Panc1 (cell line): ENCODE results near the gene MPPED1. TPM values are rescaled to one million over a fixed set of nuclear protein-coding genes. Genes with fewer than 3 reads are reported as not detected.

ENCODE experiments used
- ATAC-seq: fragments of 200-7000 bp; cut with Tn5 transposase; 2 replicates; pipeline ENCODE4 v1.9.1; 2020; ENCODE audit warnings: mild to moderate bottlenecking, moderate library complexity
- BruUV-seq: library from RNA; stranded (reverse); fragments of 400-500 nt; replicated peaks from 2 replicates; lab custom pipeline; 2021; lab: Mats Ljungman, UMichigan
- CTCF ChIA-PET: fragments of 300-600 bp; sonication (Branson Sonifier 250); formaldehyde crosslinking; loops from one replicate; lab custom pipeline; 2022; ENCODE audit warnings: antibody characterized with exemption; lab: Charles Lee
- POLR2A ChIA-PET: fragments of 300-600 bp; sonication (Branson Sonifier 250); formaldehyde crosslinking; loops from one replicate; lab custom pipeline; 2022; ENCODE audit warnings: antibody characterized with exemption; lab: Charles Lee
- DNase-seq: peaks from one replicate; pipeline ENCODE4 v3.0.0-alpha.2; 2010; ENCODE audit warnings: low read depth, low spot score
- H3K27ac ChIP-seq: 2 replicates; pipeline ENCODE4 v1.5.1; 2011; ENCODE audit warnings: mild to moderate bottlenecking, low read length, inconsistent platforms
- H3K27me3 ChIP-seq: fragments of 200-500 bp; sonication (Bioruptor generic); 2 replicates; pipeline ENCODE4 v1.6.0; 2014; ENCODE audit warnings: low read length, inconsistent platforms; ENCODE audit not compliant: control insufficient read depth, insufficient read depth
- H3K36me3 ChIP-seq: fragments of 200-500 bp; sonication (Bioruptor generic); 2 replicates; pipeline ENCODE4 v1.5.1; 2014; ENCODE audit warnings: inconsistent platforms, mild to moderate bottlenecking, low read length, moderate library complexity; ENCODE audit not compliant: control insufficient read depth, insufficient read depth
- H3K4me1 ChIP-seq: 2 replicates; pipeline ENCODE4 v1.5.1; 2011; ENCODE audit warnings: inconsistent platforms, mild to moderate bottlenecking, low read length, moderate library complexity; ENCODE audit not compliant: control insufficient read depth, insufficient read depth
- H3K4me3 ChIP-seq, 2 experiments: 2 replicates each; pipeline ENCODE4 v1.5.1; 2011 to 2012; ENCODE audit warnings: low read depth in 2 of 2, low read length in 2 of 2, mild to moderate bottlenecking in 2 of 2, inconsistent platforms in 1 of 2, moderate library complexity in 1 of 2
- H3K9me3 ChIP-seq: fragments of 200-500 bp; sonication (Bioruptor generic); 2 replicates; pipeline ENCODE4 v1.5.1; 2014; ENCODE audit warnings: low read depth, mild to moderate bottlenecking, inconsistent platforms, low read length, moderate library complexity; ENCODE audit not compliant: control insufficient read depth, insufficient read depth
- POLR2AphosphoS5 ChIP-seq: IDR thresholded peaks from 2 replicates; pipeline ENCODE4 v1.6.1; 2012; ENCODE audit warnings: mild to moderate bottlenecking, low read depth, low read length, moderate library complexity
- SIN3A ChIP-seq: IDR thresholded peaks from 2 replicates; pipeline ENCODE4 v1.6.1; 2012; ENCODE audit warnings: low read depth, mild to moderate bottlenecking, low read length, moderate library complexity, borderline replicate concordance; ENCODE audit not compliant: insufficient read depth
- TCF7L2 ChIP-seq: IDR thresholded peaks from 2 replicates; pipeline ENCODE4 v1.6.1; 2011; ENCODE audit warnings: mild to moderate bottlenecking, low read depth, low read length, inconsistent platforms
- in situ Hi-C: cut with HindIII; loops from 2 replicates; pipeline ENCODE4 v1.10.0; 2016; ENCODE audit warnings: low sequenced_read_pairs, low pct_unique_long_range_greater_than_20kb
- intact Hi-C: fragments of 100-400 bp; cut with micrococcal nuclease; formaldehyde crosslinking; loops from one replicate; pipeline ENCODE4 v1.10.0; 2022; ENCODE audit not compliant: unreplicated experiment
- total RNA-seq: library from RNA; stranded (reverse); gene quantifications from one replicate; pipeline ENCODE4 v1.2.1, GENCODE V29; 2021; ENCODE audit not compliant: unreplicated experiment
- TF ChIP-seq, protein P1 (sequence below), 2 experiments: IDR thresholded peaks; 2 replicates each; pipeline ENCODE4 v1.6.1; 2011 to 2012; ENCODE audit warnings: low read depth in 2 of 2, control low read depth in 1 of 2, low read length in 1 of 2, mild to moderate bottlenecking in 1 of 2, moderate library complexity in 1 of 2; ENCODE audit not compliant: insufficient read depth in 1 of 2
- TF ChIP-seq, protein P2 (sequence below): fragments of 450-650 bp; IDR thresholded peaks from 2 replicates; pipeline ENCODE4 v1.5.1; 2017; ENCODE audit warnings: mild to moderate bottlenecking

Gene MPPED1
- total RNA-seq, 1 experiment from 2014 or later: not detected

DNA sequence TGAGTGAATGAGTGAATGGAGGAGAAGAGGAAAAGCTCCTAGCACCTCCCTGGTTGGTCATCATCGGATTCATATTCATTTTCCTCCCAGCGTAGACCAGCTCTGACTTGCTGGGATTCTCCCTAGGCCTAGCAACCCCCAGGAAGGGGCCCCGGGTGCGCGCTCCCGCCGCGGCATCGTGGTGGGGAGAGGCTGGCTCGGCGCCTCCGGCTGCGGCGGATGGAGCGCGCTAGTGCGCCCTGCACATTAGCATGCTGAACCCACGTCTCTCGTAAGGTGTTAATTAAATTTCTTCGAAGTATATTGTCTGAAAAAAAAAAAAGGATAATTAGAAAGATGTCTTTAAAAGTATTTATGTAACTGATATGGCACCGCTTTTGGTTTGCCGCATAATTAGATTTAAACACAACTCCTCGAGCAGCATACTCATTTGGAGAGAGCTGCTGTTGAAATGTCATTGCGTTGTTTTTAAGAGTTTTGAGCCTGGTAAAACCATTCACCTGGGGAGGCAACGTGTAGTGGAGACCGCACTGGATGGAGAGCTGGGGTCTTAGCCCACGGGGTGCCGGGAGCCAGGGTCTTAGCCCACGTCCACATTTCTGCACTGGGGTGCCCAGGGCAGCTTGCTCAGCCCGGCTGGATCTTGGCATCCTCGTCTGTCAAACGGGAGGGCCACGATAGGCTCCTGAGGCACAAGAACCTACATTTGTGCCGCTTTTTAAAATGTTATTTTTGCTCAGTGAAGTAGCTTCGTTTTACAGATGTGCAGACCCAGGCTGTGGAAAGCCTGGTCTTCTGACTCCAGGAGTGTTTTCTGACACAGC, 21.8 kb downstream of the MPPED1 start:
- ChIA-PET POLR2A (no interaction called here), CTCF (no interaction called here)
- no peaks in the 10 kb centered on the region; the same call in 1 of the 2 replicates for H3K4me1 ChIP-seq
- H3K27ac ChIP-seq: no peak overlapping the region
- DNase-seq (no peak), ATAC-seq (no peak)
- in situ Hi-C loops (no loop called here), intact Hi-C loops (no loop called here)
- no TSS peak for BruUV-seq
- no peak overlapping the region for H3K4me3 ChIP-seq
- H3K9me3 ChIP-seq: no peaks in the 10 kb centered on the region
- TF ChIP-seq TCF7L2: no peak
- TF ChIP-seq, protein P1, sequence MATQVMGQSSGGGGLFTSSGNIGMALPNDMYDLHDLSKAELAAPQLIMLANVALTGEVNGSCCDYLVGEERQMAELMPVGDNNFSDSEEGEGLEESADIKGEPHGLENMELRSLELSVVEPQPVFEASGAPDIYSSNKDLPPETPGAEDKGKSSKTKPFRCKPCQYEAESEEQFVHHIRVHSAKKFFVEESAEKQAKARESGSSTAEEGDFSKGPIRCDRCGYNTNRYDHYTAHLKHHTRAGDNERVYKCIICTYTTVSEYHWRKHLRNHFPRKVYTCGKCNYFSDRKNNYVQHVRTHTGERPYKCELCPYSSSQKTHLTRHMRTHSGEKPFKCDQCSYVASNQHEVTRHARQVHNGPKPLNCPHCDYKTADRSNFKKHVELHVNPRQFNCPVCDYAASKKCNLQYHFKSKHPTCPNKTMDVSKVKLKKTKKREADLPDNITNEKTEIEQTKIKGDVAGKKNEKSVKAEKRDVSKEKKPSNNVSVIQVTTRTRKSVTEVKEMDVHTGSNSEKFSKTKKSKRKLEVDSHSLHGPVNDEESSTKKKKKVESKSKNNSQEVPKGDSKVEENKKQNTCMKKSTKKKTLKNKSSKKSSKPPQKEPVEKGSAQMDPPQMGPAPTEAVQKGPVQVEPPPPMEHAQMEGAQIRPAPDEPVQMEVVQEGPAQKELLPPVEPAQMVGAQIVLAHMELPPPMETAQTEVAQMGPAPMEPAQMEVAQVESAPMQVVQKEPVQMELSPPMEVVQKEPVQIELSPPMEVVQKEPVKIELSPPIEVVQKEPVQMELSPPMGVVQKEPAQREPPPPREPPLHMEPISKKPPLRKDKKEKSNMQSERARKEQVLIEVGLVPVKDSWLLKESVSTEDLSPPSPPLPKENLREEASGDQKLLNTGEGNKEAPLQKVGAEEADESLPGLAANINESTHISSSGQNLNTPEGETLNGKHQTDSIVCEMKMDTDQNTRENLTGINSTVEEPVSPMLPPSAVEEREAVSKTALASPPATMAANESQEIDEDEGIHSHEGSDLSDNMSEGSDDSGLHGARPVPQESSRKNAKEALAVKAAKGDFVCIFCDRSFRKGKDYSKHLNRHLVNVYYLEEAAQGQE (IDR thresholded peaks at IDR 0.05; ENCODE audit: insufficient read depth in 1 of 2, low read depth in 2 of 2, low read length in 1 of 2): no peak
- no peak for TF ChIP-seq POLR2AphosphoS5
- TF ChIP-seq SIN3A: no peak
- TF ChIP-seq, protein P2, sequence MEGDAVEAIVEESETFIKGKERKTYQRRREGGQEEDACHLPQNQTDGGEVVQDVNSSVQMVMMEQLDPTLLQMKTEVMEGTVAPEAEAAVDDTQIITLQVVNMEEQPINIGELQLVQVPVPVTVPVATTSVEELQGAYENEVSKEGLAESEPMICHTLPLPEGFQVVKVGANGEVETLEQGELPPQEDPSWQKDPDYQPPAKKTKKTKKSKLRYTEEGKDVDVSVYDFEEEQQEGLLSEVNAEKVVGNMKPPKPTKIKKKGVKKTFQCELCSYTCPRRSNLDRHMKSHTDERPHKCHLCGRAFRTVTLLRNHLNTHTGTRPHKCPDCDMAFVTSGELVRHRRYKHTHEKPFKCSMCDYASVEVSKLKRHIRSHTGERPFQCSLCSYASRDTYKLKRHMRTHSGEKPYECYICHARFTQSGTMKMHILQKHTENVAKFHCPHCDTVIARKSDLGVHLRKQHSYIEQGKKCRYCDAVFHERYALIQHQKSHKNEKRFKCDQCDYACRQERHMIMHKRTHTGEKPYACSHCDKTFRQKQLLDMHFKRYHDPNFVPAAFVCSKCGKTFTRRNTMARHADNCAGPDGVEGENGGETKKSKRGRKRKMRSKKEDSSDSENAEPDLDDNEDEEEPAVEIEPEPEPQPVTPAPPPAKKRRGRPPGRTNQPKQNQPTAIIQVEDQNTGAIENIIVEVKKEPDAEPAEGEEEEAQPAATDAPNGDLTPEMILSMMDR: no peak
- no peaks in the 10 kb centered on the region for H3K36me3 ChIP-seq
- no peaks in the 10 kb centered on the region; the same call in 1 of the 2 replicates for H3K27me3 ChIP-seq

DNA sequence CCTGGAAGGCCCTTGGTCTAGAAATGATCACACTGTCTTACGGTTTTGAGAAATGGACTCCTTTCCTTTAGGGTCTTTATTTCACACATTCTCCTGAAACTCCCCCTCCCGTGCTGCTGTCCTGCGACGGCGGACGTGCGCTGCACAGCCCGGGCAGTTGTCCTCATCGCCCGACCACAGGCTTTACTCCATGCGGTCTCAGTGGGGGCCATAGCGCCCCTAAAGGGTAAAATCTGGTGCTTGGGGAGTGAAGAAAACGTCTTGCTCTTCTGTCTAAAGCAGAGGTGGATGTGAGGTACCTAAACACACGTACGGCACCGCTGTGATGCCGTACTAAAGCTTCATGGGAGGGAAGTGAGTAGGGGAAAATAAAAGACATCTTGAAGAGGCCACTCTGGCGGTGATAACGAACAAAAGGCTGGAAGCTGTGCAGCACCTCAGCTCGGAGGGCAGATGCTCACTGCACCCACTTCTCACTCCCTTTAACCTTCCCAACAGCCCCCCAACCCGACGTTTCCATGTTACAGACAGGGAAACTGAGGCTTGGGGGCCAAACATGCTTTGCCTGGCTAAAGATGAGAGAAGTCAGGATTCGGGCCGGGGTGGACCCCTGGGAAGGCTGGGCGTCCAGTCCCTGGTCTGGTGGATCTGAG, 22.6 kb downstream of the MPPED1 start:
- Histone ChIP-seq H3K9me3 (no peaks in the 10 kb centered on the region), H3K36me3 (no peaks in the 10 kb centered on the region), H3K27ac (no peak overlapping the region), H3K4me1 (no peaks in the 10 kb centered on the region; the same call in 1 of the 2 replicates), H3K4me3 (no peak overlapping the region), H3K27me3 (no peaks in the 10 kb centered on the region; the same call in 1 of the 2 replicates)
- no peak for DNase-seq
- no peak for ATAC-seq
- ChIA-PET POLR2A (no interaction called here), CTCF (no interaction called here)
- intact Hi-C loops (no loop called here), in situ Hi-C loops (no loop called here)
- BruUV-seq: no TSS peak
- TF ChIP-seq TCF7L2: no peak
- no peak for TF ChIP-seq SIN3A
- TF ChIP-seq, protein P1 (IDR thresholded peaks at IDR 0.05; ENCODE audit: insufficient read depth in 1 of 2, low read depth in 2 of 2, low read length in 1 of 2): no peak
- TF ChIP-seq POLR2AphosphoS5: no peak
- TF ChIP-seq, protein P2: no peak
